Smooth muscle cell (in vitro differentiated cells): ENCODE measurements around the gene ZNF195. TPM values are rescaled to one million over a fixed set of nuclear protein-coding genes. Genes with fewer than 3 reads are reported as not detected.
"Not testable (repeated sequence)": the region's sequence is repeated elsewhere in the genome, so short reads cannot be mapped to it uniquely, and the experiment has no call there.

ENCODE experiments used
- DNase-seq: peaks from one replicate; lab custom pipeline; 2025; ENCODE audit not compliant: unreplicated experiment; lab: John Stamatoyannopoulos, UW
- H2AFZ ChIP-seq: fragments of 200-600 bp; sonication (generic); 2 replicates; pipeline ENCODE4 v1.6.0; 2016; ENCODE audit warnings: antibody characterized with exemption, low read depth, mild to moderate bottlenecking
- H3F3A ChIP-seq: fragments of 200-600 bp; sonication (generic); 2 replicates; pipeline ENCODE4 v1.6.0; 2017; ENCODE audit warnings: antibody characterized with exemption, low read depth
- H3K27ac ChIP-seq: fragments of 200-600 bp; sonication (generic); 2 replicates; pipeline ENCODE4 v1.5.1; 2016; ENCODE audit warnings: low read depth, mild to moderate bottlenecking
- H3K27me3 ChIP-seq: fragments of 200-600 bp; sonication (generic); 2 replicates; pipeline ENCODE4 v1.6.1; 2016; ENCODE audit warnings: low read depth, mild to moderate bottlenecking
- H3K36me3 ChIP-seq: fragments of 200-600 bp; sonication (generic); 2 replicates; pipeline ENCODE4 v1.5.1; 2016; ENCODE audit warnings: low read depth
- H3K4me1 ChIP-seq: fragments of 200-600 bp; sonication (generic); 2 replicates; pipeline ENCODE4 v1.5.1; 2016; ENCODE audit warnings: low read depth
- H3K4me2 ChIP-seq: fragments of 200-600 bp; sonication (generic); 2 replicates; pipeline ENCODE4 v1.6.0; 2016; ENCODE audit warnings: mild to moderate bottlenecking
- H3K4me3 ChIP-seq: fragments of 200-600 bp; sonication (generic); 2 replicates; pipeline ENCODE4 v1.5.1; 2016; ENCODE audit warnings: mild to moderate bottlenecking
- H3K79me2 ChIP-seq: fragments of 200-600 bp; sonication (generic); 2 replicates; pipeline ENCODE4 v1.6.0; 2016; ENCODE audit warnings: low read depth, mild to moderate bottlenecking
- H3K9ac ChIP-seq: fragments of 200-600 bp; sonication (generic); 2 replicates; pipeline ENCODE4 v1.6.0; 2016; ENCODE audit warnings: low read depth
- H3K9me3 ChIP-seq: fragments of 200-600 bp; sonication (generic); replicated peaks from 2 replicates; pipeline ENCODE4 v1.5.1; 2016; ENCODE audit warnings: low read depth
- H4K20me1 ChIP-seq: fragments of 200-600 bp; sonication (generic); 2 replicates; pipeline ENCODE4 v1.6.0; 2016; ENCODE audit warnings: low read depth
- WGBS: methylation state at CpG from one replicate; pipeline ENCODE4 v1.1.7; 2016; ENCODE audit warnings: low lambda C conversion rate; 5-methylcytosine and 5-hydroxymethylcytosine counted together
- polyA plus RNA-seq: library from polyadenylated mRNA; unstranded; fragments of >200 nt; fragmentation: Nextera tagmentation; extraction: Ambion mirVana; gene quantifications from 2 replicates; pipeline ENCODE4 v1.2.1, GENCODE V29; 2016
- total RNA-seq: library from RNA; depleted of rRNA; stranded (reverse); fragments of >200 nt; gene quantifications from 2 replicates; pipeline ENCODE4 v1.2.3, GENCODE V29; 2014
- TF ChIP-seq, protein P1 (sequence below): fragments of 200-600 bp; sonication (generic); IDR thresholded peaks from 2 replicates; pipeline ENCODE4 v1.5.1; 2017; ENCODE audit warnings: borderline replicate concordance, mild to moderate bottlenecking, antibody characterized with exemption; ENCODE audit not compliant: insufficient read depth, poor library complexity, severe bottlenecking

Gene ZNF195
- total and polyA plus RNA-seq, 2 experiments from 2014 or later = 12.0 to 22.0 TPM

DNA sequence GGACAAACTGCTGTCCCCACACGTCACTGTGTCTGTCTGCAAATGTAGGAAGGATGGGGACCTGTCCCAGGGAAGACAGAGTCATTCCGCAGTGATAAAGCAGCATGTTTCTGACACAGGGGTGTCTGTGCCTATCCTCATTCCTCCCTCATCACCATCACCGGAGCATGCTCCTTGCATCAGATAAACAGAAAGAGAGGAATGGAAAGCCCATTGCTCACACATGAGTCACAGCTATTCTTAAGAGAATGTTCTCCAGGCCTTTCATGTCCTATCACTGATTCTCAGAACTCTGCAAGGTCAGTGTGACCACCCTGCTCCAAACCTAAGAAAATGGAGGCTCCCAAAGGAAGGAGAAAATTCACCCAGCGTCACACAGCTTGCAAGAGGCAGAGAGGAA lies 38.9 kb downstream of the ZNF195 start:
- Histone ChIP-seq H3K4me3 (no peak overlapping the region), H3F3A (no peaks in the 10 kb centered on the region), H3K27me3 (no peaks in the 10 kb centered on the region), H3K9me3 (no peaks in the 10 kb centered on the region), H3K36me3 (no peaks in the 10 kb centered on the region), H3K4me2 (peak overlapping the region; percentile 53), H3K4me1 (no peaks in the 10 kb centered on the region), H4K20me1 (no peaks in the 10 kb centered on the region), H3K9ac (no peak overlapping the region), H2AFZ (no peak overlapping the region), H3K27ac (no peak overlapping the region), H3K79me2 (no peaks in the 10 kb centered on the region)
- 41% methylated on average over 4 of the region's 4 CpGs for WGBS
- DNase-seq = no peak
- TF ChIP-seq, protein P1, sequence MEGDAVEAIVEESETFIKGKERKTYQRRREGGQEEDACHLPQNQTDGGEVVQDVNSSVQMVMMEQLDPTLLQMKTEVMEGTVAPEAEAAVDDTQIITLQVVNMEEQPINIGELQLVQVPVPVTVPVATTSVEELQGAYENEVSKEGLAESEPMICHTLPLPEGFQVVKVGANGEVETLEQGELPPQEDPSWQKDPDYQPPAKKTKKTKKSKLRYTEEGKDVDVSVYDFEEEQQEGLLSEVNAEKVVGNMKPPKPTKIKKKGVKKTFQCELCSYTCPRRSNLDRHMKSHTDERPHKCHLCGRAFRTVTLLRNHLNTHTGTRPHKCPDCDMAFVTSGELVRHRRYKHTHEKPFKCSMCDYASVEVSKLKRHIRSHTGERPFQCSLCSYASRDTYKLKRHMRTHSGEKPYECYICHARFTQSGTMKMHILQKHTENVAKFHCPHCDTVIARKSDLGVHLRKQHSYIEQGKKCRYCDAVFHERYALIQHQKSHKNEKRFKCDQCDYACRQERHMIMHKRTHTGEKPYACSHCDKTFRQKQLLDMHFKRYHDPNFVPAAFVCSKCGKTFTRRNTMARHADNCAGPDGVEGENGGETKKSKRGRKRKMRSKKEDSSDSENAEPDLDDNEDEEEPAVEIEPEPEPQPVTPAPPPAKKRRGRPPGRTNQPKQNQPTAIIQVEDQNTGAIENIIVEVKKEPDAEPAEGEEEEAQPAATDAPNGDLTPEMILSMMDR = no peak

DNA sequence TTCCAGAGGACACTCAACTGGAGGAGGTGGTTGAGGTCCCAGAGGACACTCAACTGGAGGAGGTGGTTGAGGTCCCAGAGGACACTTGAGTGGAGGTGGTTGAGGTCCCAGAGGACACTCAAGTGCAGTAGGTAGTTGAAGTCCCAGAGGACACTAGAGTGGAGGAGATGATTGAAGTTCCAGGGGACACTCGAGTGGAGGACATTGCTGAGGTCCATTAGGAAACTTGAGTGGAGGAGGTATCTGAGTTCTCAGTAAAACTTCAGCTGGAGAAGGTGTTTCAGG lies 39.7 kb downstream of the ZNF195 start:
- Histone ChIP-seq H3K4me1 (no peaks in the 10 kb centered on the region), H3K27ac (no peak overlapping the region), H4K20me1 (no peaks in the 10 kb centered on the region), H3K79me2 (no peaks in the 10 kb centered on the region), H3K4me3 (no peak overlapping the region), H3K27me3 (no peaks in the 10 kb centered on the region), H3K9me3 (no peaks in the 10 kb centered on the region), H3F3A (no peaks in the 10 kb centered on the region), H3K9ac (no peak overlapping the region), H2AFZ (no peak overlapping the region), H3K4me2 (no peak overlapping the region), H3K36me3 (no peaks in the 10 kb centered on the region)
- 91% methylated on average over 1 of the region's 1 CpG for WGBS
- no peak for DNase-seq
- TF ChIP-seq, protein P1 = no peak

DNA sequence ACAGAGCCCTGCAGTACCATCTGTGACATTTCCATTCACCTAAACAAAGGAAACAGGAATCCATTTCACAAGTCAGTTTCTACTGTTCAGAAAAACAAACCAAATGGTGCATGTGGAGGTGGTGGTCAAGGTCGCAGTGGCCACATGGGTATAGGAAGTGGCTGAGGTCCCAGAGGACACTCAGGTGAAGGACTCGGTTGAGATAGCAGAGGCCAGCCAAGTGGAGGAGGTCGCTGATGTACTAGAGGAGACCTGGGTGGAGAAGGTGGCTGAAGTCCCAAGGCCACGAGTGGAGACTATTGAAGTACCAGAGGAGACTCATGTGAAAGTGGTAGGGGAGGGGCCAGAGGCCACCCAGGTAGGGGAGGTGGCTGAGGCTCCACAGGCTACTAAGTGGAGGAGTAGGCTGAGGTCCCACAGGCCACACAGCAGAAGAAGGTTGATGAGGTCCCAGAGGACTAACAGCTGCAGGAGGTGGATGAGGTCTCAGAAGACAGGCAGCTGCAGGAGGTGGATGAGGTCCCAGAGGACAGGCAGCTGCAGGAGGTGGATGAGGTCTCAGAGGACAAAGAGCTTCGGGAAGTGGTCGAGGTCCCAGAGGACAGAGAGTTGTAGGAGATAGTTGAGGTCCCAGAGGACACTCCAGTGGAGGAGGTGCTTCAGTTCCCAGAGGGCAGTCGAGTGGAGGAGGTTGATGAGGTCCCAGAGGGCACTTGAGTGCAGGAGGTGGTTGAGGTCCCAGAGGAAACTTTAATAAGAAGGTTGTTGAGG lies 40.2 kb downstream of the ZNF195 start:
- Histone ChIP-seq H4K20me1 (no peaks in the 10 kb centered on the region), H3K9me3 (no peaks in the 10 kb centered on the region), H3K79me2 (no peaks in the 10 kb centered on the region), H3F3A (no peaks in the 10 kb centered on the region), H3K4me1 (no peaks in the 10 kb centered on the region), H3K36me3 (no peaks in the 10 kb centered on the region), H3K27ac (no peak overlapping the region), H3K4me2 (no peak overlapping the region), H3K4me3 (no peak overlapping the region), H3K9ac (no peak overlapping the region), H2AFZ (no peak overlapping the region), H3K27me3 (no peaks in the 10 kb centered on the region)
- DNase-seq = no peak
- TF ChIP-seq, protein P1 = no peak
- WGBS = 91% methylated on average over 7 of the region's 7 CpGs

DNA sequence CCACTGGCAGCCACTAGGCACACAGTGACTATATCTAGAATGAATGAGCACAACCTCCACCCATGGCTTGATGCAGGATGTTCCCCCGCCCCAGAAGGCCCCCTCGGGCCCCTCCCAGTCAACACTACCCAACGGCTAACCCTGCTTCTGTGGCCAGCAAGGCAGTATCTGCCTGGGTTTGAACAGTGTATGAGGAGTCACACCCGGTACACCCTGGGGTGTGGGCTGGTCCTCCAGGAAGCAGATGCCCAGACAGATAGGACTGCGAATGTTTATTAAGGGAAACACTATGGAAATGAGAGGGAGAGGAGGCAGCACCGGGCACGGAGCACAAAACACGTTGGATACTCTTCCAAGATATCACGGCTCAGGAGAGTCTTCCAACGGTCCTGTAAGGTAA lies 42.5 kb downstream of the ZNF195 start:
- H3K27me3 ChIP-seq, H3K4me3 ChIP-seq, H3K27ac ChIP-seq, H3K4me2 ChIP-seq, H3F3A ChIP-seq, DNase-seq, H3K36me3 ChIP-seq, H3K9ac ChIP-seq, H4K20me1 ChIP-seq, H3K79me2 ChIP-seq, H2AFZ ChIP-seq, H3K9me3 ChIP-seq, H3K4me1 ChIP-seq: not testable (repeated sequence)
- WGBS = no CpG with 5 or more reads among the region's 10 CpGs

DNA sequence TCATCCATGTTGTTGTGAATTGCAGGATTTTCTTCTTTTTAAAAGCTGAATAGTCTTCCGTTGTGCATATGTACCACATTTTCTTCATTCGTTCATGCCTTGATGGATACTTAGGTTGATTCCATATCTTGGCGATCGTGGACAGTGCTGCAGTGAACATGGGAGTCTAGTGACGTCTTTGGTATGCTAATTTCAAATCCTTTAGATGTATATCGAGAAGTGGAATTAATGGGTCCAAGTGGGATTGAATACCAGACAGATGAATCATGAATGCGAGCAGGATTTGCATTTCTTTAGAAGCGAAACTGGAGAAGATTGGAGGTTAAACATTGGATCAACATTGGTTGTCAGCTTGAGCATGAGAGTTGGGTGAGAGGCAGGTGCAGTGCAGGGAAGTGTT lies 45.8 kb downstream of the ZNF195 start:
- not testable (repeated sequence) for H3K4me1 ChIP-seq, H3K4me2 ChIP-seq, H3K79me2 ChIP-seq, H4K20me1 ChIP-seq, H2AFZ ChIP-seq, H3K36me3 ChIP-seq, H3K27ac ChIP-seq, H3K9ac ChIP-seq, DNase-seq, H3F3A ChIP-seq, H3K27me3 ChIP-seq, H3K9me3 ChIP-seq, H3K4me3 ChIP-seq
- WGBS = no CpG with 5 or more reads among the region's 8 CpGs

DNA sequence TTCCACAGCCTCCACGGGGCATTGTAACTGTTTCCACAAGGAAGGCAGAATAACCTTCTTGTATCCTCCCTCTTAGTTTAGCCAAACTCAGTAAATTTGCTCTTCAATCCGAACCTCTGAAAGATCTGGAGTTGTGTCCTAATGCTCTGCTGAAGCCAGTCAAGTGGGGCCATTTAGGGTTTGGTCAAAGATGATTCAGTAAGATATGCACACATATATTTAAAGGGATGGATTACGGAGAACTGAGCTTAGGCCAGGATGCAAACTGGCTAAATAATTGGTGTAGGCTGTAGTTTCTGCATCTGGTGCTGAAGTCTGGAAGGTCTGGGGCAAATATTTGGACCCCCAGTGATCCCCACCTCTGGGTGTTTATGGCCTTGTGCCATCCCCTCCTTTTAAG lies 47.9 kb downstream of the ZNF195 start:
- WGBS = no CpG with 5 or more reads among the region's 3 CpGs
- not testable (repeated sequence) for H4K20me1 ChIP-seq, H3K4me2 ChIP-seq, H3K9ac ChIP-seq, H3K36me3 ChIP-seq, H3K79me2 ChIP-seq, H3K9me3 ChIP-seq, H3F3A ChIP-seq, H2AFZ ChIP-seq, DNase-seq, H3K4me1 ChIP-seq, H3K4me3 ChIP-seq, H3K27ac ChIP-seq, H3K27me3 ChIP-seq

DNA sequence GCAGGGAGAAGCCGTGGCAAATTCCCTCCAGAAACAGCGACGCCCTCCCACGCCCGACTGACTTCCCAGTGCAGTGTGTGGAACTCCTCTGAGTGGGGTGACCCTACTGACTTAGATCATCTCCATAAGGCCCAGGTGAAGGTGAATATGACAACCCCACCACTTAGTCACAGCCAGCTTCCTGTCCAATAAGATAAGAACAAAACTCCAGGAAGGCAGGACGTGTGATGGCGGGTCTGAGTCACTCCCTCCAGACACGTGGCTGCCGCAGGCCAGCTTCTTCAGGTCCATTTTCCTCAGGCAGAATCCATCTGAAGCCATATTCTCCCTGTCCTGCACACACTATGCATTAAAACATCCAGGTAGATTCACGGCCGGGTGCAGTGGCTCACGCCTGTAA lies 48.9 kb downstream of the ZNF195 start:
- not testable (repeated sequence) for H3K27ac ChIP-seq, H3K4me1 ChIP-seq, H3K36me3 ChIP-seq, H4K20me1 ChIP-seq, DNase-seq, H3F3A ChIP-seq, H3K27me3 ChIP-seq, H3K9me3 ChIP-seq, H2AFZ ChIP-seq, H3K79me2 ChIP-seq, H3K4me2 ChIP-seq, H3K9ac ChIP-seq, H3K4me3 ChIP-seq
- no CpG with 5 or more reads among the region's 12 CpGs for WGBS
